Trophoblast cell (in vitro differentiated cells and primary cell): ENCODE data around the gene DYSF.

Source experiments
- DNase-seq, 2 donors: peaks; one replicate each; pipeline ENCODE4 v3.0.0-alpha.2; 2016
- H2AFZ ChIP-seq: 2 replicates; pipeline ENCODE4 v1.6.1; 2013; ENCODE audit warnings: low read length, moderate library complexity, mild to moderate bottlenecking; ENCODE audit not compliant: insufficient read depth, poor library complexity
- H2AK5ac ChIP-seq: 2 replicates; pipeline ENCODE4 v1.6.1; 2013; ENCODE audit warnings: mild to moderate bottlenecking, low read length
- H2BK120ac ChIP-seq: 2 replicates; pipeline ENCODE4 v1.6.1; 2013; ENCODE audit warnings: low read length, mild to moderate bottlenecking, moderate library complexity; ENCODE audit not compliant: insufficient read depth, poor library complexity
- H2BK12ac ChIP-seq: 2 replicates; pipeline ENCODE4 v1.6.1; 2013; ENCODE audit warnings: mild to moderate bottlenecking, low read length, moderate library complexity
- H2BK5ac ChIP-seq: 2 replicates; pipeline ENCODE4 v1.6.1; 2013; ENCODE audit warnings: low read length, low read depth, moderate library complexity, mild to moderate bottlenecking; ENCODE audit not compliant: poor library complexity
- H3K14ac ChIP-seq: 2 replicates; pipeline ENCODE4 v1.6.1; 2013; ENCODE audit warnings: mild to moderate bottlenecking, low read length
- H3K18ac ChIP-seq: 2 replicates; pipeline ENCODE4 v1.6.1; 2013; ENCODE audit warnings: mild to moderate bottlenecking, low read length
- H3K23ac ChIP-seq: 2 replicates; pipeline ENCODE4 v1.6.1; 2013; ENCODE audit warnings: low read length
- H3K27ac ChIP-seq: 2 replicates; pipeline ENCODE4 v1.5.1; 2013; ENCODE audit warnings: low read depth, mild to moderate bottlenecking, inconsistent platforms, low read length, moderate library complexity
- H3K27me3 ChIP-seq: 2 replicates; pipeline ENCODE4 v1.6.1; 2013; ENCODE audit warnings: inconsistent platforms, mild to moderate bottlenecking, low read length, moderate library complexity; ENCODE audit not compliant: insufficient read depth
- H3K36me3 ChIP-seq, 2 experiments: 1 replicate in 1 of 2; 2 replicates in 1 of 2; pipeline ENCODE4 v1.6.1; 2013; ENCODE audit warnings: low read length in 2 of 2, mild to moderate bottlenecking in 2 of 2, moderate library complexity in 1 of 2; ENCODE audit not compliant: insufficient read depth in 2 of 2, control insufficient read depth in 1 of 2
- H3K4ac ChIP-seq: 2 replicates; pipeline ENCODE4 v1.6.1; 2013; ENCODE audit warnings: low read depth, mild to moderate bottlenecking, low read length, moderate library complexity
- H3K4me1 ChIP-seq, 2 experiments: 1 replicate in 1 of 2; 2 replicates in 1 of 2; pipeline ENCODE4 v1.6.1; 2013; ENCODE audit warnings: low read length in 2 of 2, mild to moderate bottlenecking in 2 of 2, moderate library complexity in 1 of 2; ENCODE audit not compliant: insufficient read depth in 2 of 2, control insufficient read depth in 1 of 2
- H3K4me2 ChIP-seq: 2 replicates; pipeline ENCODE4 v1.6.1; 2013; ENCODE audit warnings: inconsistent platforms, mild to moderate bottlenecking, low read length, moderate library complexity
- H3K4me3 ChIP-seq: 2 replicates; pipeline ENCODE4 v1.5.1; 2013; ENCODE audit warnings: mild to moderate bottlenecking, low read depth, low read length, inconsistent platforms
- H3K79me1 ChIP-seq: one replicate; pipeline ENCODE4 v1.6.1; 2013; ENCODE audit warnings: low read length
- H3K79me2 ChIP-seq: 2 replicates; pipeline ENCODE4 v1.6.1; 2013; ENCODE audit warnings: low read length, mild to moderate bottlenecking; ENCODE audit not compliant: control insufficient read depth, insufficient read depth, poor library complexity
- H3K9ac ChIP-seq: 2 replicates; pipeline ENCODE4 v1.6.1; 2013; ENCODE audit warnings: mild to moderate bottlenecking, low read length
- H3K9me3 ChIP-seq: 2 replicates; pipeline ENCODE4 v1.6.1; 2013; ENCODE audit warnings: low read depth, mild to moderate bottlenecking, control low read depth, inconsistent platforms, low read length; ENCODE audit not compliant: insufficient read depth
- H4K12ac ChIP-seq: 2 replicates; pipeline ENCODE4 v1.6.1; 2013; ENCODE audit warnings: low read depth, mild to moderate bottlenecking, low read length, moderate library complexity
- H4K8ac ChIP-seq: 2 replicates; pipeline ENCODE4 v1.6.1; 2013; ENCODE audit warnings: low read depth, mild to moderate bottlenecking, low read length, moderate library complexity
- H4K91ac ChIP-seq: one replicate; pipeline ENCODE4 v1.6.1; 2013; ENCODE audit warnings: low read depth, mild to moderate bottlenecking, low read length, moderate library complexity
- WGBS: extraction: QIAGEN DNeasy Blood & Tissue Kit; methylation state at CpG from one replicate; pipeline ENCODE4 v1.1.7; 2013; ENCODE audit warnings: missing lambda C conversion rate; ENCODE audit not compliant: insufficient read length, insufficient coverage; ENCODE audit errors: extremely low coverage; 5-methylcytosine and 5-hydroxymethylcytosine counted together

The DYSF gene

DNA sequence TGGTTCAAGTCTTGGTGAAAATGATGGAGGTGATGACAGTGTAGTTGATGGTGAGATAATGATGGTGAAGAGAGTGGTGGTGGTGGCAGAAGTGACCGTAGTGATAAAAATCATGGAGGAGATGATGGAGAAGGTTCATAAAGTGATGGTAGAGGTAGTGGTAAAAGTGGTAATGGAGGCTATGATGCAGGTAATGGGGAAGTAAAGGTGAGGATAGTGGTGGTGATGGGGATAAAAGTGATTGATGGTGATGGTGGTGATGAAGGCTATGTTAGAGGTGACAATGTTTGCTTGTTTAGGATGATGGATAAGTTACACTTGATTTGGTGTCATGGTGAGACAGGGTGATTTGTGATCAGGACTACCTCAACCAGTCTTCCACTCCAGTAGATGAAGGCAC lies 268.9 kb downstream of the DYSF start:
- H3K27me3 ChIP-seq, result no peaks in the 10 kb centered on the region
- no peak for DNase-seq
- no CpG with 5 or more reads among the region's 1 CpG for WGBS
- H3K79me2 ChIP-seq, result no peaks in the 10 kb centered on the region
- no peak overlapping the region for H2AFZ ChIP-seq
- no peak overlapping the region for H3K4me3 ChIP-seq
- H3K27ac ChIP-seq, result no peak overlapping the region
- H4K12ac ChIP-seq, result no peak overlapping the region
- H4K8ac ChIP-seq, result no peak overlapping the region
- H3K4ac ChIP-seq, result no peak overlapping the region
- H4K91ac ChIP-seq, result no peak overlapping the region
- H3K9me3 ChIP-seq, result peaks cover 2% of the 10 kb centered on the region
- H3K36me3 ChIP-seq, result no peaks in the 10 kb centered on the region
- H3K4me2 ChIP-seq, result no peak overlapping the region
- no peaks in the 10 kb centered on the region for H3K79me1 ChIP-seq
- no peaks in the 10 kb centered on the region for H3K4me1 ChIP-seq
- H3K14ac ChIP-seq, result no peak overlapping the region
- no peak overlapping the region for H2BK12ac ChIP-seq
- no peak overlapping the region for H2BK120ac ChIP-seq
- no peak overlapping the region for H2BK5ac ChIP-seq
- no peak overlapping the region for H3K18ac ChIP-seq
- H3K23ac ChIP-seq, result no peak overlapping the region
- no peak overlapping the region for H3K9ac ChIP-seq
- H2AK5ac ChIP-seq, result no peak overlapping the region

DNA sequence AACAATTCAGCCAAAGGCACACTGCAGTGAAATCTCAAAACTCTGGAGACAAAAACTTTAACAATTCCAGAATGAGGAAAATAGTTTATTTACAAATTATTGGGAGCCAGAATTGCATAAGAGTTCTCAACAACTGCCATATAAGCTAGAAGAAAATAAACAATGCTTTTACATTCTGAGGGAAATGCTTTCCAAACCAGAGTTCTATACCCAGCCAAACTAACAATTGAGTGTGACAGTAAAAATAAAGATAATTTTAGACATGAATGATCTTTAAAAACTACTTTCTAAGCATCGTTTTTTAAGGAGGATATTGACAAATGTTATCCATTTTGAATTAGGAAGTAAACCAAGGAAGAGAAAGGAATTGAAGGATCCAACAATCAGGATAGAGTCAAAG lies 271.4 kb downstream of the DYSF start:
- DNase-seq, result no peak
- H3K27me3 ChIP-seq, result no peaks in the 10 kb centered on the region
- no peak overlapping the region for H3K4me3 ChIP-seq
- H3K27ac ChIP-seq, result no peak overlapping the region
- no peak overlapping the region for H2BK5ac ChIP-seq
- H4K91ac ChIP-seq, result no peak overlapping the region
- H3K4me1 ChIP-seq, result peaks cover 2 to 6% of the 10 kb centered on the region in 2 experiments
- no peak overlapping the region for H3K9ac ChIP-seq
- H3K9me3 ChIP-seq, result peaks cover 2% of the 10 kb centered on the region
- H3K4ac ChIP-seq, result no peak overlapping the region
- H4K8ac ChIP-seq, result no peak overlapping the region
- H3K79me1 ChIP-seq, result peaks cover 2% of the 10 kb centered on the region
- no peak overlapping the region for H2AFZ ChIP-seq
- H3K79me2 ChIP-seq, result no peaks in the 10 kb centered on the region
- H3K23ac ChIP-seq, result no peak overlapping the region
- no peak overlapping the region for H3K4me2 ChIP-seq
- H3K18ac ChIP-seq, result no peak overlapping the region
- H2BK120ac ChIP-seq, result no peak overlapping the region
- no peaks in the 10 kb centered on the region for H3K36me3 ChIP-seq
- H4K12ac ChIP-seq, result no peak overlapping the region
- H2BK12ac ChIP-seq, result no peak overlapping the region
- no peak overlapping the region for H3K14ac ChIP-seq
- no CpG with 5 or more reads among the region's 1 CpG for WGBS
- no peak overlapping the region for H2AK5ac ChIP-seq

DNA sequence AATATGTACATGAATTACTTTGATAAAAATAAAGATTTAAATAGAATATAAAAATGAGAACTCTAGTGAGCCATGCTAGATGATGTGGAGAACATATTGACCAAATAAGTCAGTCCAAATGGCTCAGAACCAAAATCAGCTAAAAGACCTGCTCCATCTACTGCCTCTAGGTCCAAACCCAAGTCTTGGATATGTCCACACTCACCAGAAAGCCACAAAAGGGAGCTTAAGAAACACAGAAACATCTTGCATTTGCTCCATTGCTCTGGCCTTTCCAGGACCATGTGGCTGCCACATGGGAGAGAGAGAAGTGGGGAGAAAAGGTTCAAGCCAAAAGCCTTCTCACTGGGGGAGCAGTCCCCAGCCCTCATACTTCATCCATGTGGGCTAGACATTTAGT lies 272.5 kb downstream of the DYSF start:
- H3K4me1 ChIP-seq, result peaks cover 2 to 6% of the 10 kb centered on the region in 2 experiments
- no peak overlapping the region for H2BK12ac ChIP-seq
- H3K4ac ChIP-seq, result no peak overlapping the region
- H2BK120ac ChIP-seq, result no peak overlapping the region
- no peak overlapping the region for H4K8ac ChIP-seq
- H2BK5ac ChIP-seq, result no peak overlapping the region
- peaks cover 2% of the 10 kb centered on the region for H3K79me1 ChIP-seq
- no peak overlapping the region for H3K14ac ChIP-seq
- H3K27ac ChIP-seq, result no peak overlapping the region
- peaks cover 2% of the 10 kb centered on the region for H3K9me3 ChIP-seq
- DNase-seq, result no peak
- H3K79me2 ChIP-seq, result no peaks in the 10 kb centered on the region
- H3K23ac ChIP-seq, result no peak overlapping the region
- no peak overlapping the region for H4K91ac ChIP-seq
- no peak overlapping the region for H3K9ac ChIP-seq
- H2AFZ ChIP-seq, result no peak overlapping the region
- no peak overlapping the region for H3K4me3 ChIP-seq
- H3K27me3 ChIP-seq, result no peaks in the 10 kb centered on the region
- no peaks in the 10 kb centered on the region for H3K36me3 ChIP-seq
- no peak overlapping the region for H2AK5ac ChIP-seq
- H4K12ac ChIP-seq, result no peak overlapping the region
- H3K18ac ChIP-seq, result no peak overlapping the region
- no peak overlapping the region for H3K4me2 ChIP-seq

DNA sequence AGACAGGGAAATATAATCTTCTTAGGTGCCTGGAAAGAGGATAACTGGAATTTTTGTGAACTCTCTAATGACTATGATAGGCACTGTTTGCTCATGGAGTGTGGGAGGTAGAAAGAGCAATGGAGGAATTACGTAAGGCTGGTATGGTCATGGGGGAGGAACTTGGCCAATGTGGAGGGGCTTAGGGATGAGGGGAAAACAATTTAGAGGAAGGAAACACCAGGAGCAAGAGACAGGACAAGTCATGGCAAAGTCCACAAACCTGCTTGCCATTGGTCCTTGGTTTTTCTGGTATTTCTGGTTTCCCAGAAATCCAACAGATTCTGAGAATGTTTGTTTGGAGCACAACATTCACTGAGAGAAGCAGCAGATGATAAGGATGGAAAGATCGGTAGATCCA lies 274.2 kb downstream of the DYSF start:
- Histone ChIP-seq H3K9ac (no peak overlapping the region), H3K79me1 (peaks cover 2% of the 10 kb centered on the region), H3K4me2 (no peak overlapping the region), H2BK120ac (no peak overlapping the region), H2BK5ac (no peak overlapping the region), H3K18ac (no peak overlapping the region), H3K36me3 (no peaks in the 10 kb centered on the region), H3K27ac (no peak overlapping the region), H3K14ac (no peak overlapping the region), H3K23ac (no peak overlapping the region), H4K91ac (no peak overlapping the region), H3K4me1 (peaks cover 2 to 6% of the 10 kb centered on the region in 2 experiments), H4K12ac (no peak overlapping the region), H3K4ac (no peak overlapping the region), H3K79me2 (no peaks in the 10 kb centered on the region), H4K8ac (no peak overlapping the region), H2AFZ (no peak overlapping the region), H3K27me3 (no peaks in the 10 kb centered on the region), H3K9me3 (peaks cover 2% of the 10 kb centered on the region), H2BK12ac (no peak overlapping the region), H3K4me3 (no peak overlapping the region), H2AK5ac (no peak overlapping the region)
- no CpG with 5 or more reads among the region's 2 CpGs for WGBS
- peak; percentile 45 to 91 for DNase-seq
